ENCODE data around the gene SCRN2. TPM values are rescaled to one million over a fixed set of nuclear protein-coding genes. Genes with fewer than 3 reads are reported as not detected.

Gene SCRN2
- total RNA-seq, 1 donor from 2014 or later: 29.8 TPM

DNA sequence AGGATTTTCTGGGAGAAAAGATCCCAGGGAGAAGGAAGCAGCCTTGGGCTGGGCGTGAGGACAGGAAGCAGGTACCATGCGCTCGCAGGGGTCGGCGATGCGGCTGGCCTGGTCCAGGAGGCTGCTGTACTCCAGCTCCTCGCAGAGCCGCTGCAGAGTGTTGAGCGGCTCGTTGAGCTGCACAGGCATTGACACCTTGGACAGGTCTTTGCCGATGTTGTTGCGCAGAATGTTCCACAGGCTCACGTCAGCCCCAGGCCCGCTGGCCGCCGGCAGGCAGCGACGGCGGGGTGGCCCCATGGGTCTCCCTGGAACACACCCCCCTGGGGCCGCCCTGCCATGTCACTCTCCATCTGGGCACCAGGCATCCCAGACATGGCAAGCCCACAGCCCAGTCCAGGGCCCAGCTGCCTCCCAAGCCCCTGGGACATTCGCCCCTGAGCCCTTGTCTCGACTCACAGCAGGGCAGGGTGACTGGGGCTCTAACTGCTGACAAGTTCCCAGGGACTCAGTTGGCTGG is 27.5 kb downstream of the SCRN2 start:
- no peak overlapping the region for H3K4me3 ChIP-seq
- Mint-ChIP-seq H3K36me3 (peaks cover 9% of the 10 kb centered on the region), H3K27ac (no peak overlapping the region), H3K27me3 (ENCODE audit: insufficient read depth, low read depth) (peaks cover 4% of the 10 kb centered on the region), H3K9me3 (no peaks in the 10 kb centered on the region), H3K4me1 (peaks cover 7% of the 10 kb centered on the region), H3K4me3 (no peak overlapping the region)
- DNase-seq (ENCODE audit: low spot score): no peak
- H3K4me1 ChIP-seq: no peaks in the 10 kb centered on the region
- H4K20me1 ChIP-seq (ENCODE audit: low read depth): no peaks in the 10 kb centered on the region
- no peaks in the 10 kb centered on the region for H3K27me3 ChIP-seq
- no peak overlapping the region for H2AFZ ChIP-seq (replicated peaks)
- no peaks in the 10 kb centered on the region for H3K79me2 ChIP-seq (ENCODE audit: low read depth)
- no peak overlapping the region for H3K27ac ChIP-seq
- no peaks in the 10 kb centered on the region for H3F3A ChIP-seq (ENCODE audit: low read depth)
- no peak overlapping the region for H3K9ac ChIP-seq
- H3K4me2 ChIP-seq: no peak overlapping the region
- TF ChIP-seq, protein P1, sequence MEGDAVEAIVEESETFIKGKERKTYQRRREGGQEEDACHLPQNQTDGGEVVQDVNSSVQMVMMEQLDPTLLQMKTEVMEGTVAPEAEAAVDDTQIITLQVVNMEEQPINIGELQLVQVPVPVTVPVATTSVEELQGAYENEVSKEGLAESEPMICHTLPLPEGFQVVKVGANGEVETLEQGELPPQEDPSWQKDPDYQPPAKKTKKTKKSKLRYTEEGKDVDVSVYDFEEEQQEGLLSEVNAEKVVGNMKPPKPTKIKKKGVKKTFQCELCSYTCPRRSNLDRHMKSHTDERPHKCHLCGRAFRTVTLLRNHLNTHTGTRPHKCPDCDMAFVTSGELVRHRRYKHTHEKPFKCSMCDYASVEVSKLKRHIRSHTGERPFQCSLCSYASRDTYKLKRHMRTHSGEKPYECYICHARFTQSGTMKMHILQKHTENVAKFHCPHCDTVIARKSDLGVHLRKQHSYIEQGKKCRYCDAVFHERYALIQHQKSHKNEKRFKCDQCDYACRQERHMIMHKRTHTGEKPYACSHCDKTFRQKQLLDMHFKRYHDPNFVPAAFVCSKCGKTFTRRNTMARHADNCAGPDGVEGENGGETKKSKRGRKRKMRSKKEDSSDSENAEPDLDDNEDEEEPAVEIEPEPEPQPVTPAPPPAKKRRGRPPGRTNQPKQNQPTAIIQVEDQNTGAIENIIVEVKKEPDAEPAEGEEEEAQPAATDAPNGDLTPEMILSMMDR (IDR thresholded peaks at IDR 0.05): no peak
- TF ChIP-seq EZH2 (IDR thresholded peaks at IDR 0.05) (no peak), EZH2phosphoT487 (IDR thresholded peaks at IDR 0.05) (no peak)
- H3K9me3 ChIP-seq (ENCODE audit: low read depth): no peaks in the 10 kb centered on the region
- no peaks in the 10 kb centered on the region for H3K36me3 ChIP-seq

DNA sequence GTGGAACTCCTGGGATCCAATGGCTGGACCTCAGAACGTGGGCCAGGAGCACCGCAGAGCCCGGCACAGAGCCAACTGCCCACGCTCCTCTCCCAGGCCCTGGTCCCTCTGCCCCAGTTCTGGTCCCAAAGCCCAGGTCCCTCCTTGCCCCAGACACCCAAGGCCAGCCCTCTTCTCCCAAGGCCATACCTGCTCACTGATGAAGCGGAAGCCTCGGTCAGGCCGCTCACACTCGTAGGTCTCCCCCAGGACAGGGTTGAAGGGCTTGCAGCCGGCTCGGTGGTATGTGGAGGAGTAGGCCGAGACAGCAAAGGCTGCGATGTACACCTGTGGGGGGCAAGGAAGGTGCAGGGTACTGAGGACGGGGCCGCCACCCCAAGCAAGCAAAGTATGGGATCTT is 28.0 kb downstream of the SCRN2 start:
- Mint-ChIP-seq H3K4me1 (peaks cover 7% of the 10 kb centered on the region), H3K27me3 (ENCODE audit: insufficient read depth, low read depth) (peaks cover 4% of the 10 kb centered on the region), H3K9me3 (no peaks in the 10 kb centered on the region), H3K27ac (no peak overlapping the region), H3K4me3 (no peak overlapping the region), H3K36me3 (peaks cover 9% of the 10 kb centered on the region)
- no peaks in the 10 kb centered on the region for H3F3A ChIP-seq (ENCODE audit: low read depth)
- no peak overlapping the region for H3K4me3 ChIP-seq
- TF ChIP-seq EZH2 (IDR thresholded peaks at IDR 0.05): no peak
- no peak overlapping the region for H2AFZ ChIP-seq (replicated peaks)
- no peaks in the 10 kb centered on the region for H3K4me1 ChIP-seq
- H3K36me3 ChIP-seq: no peaks in the 10 kb centered on the region
- no peaks in the 10 kb centered on the region for H3K79me2 ChIP-seq (ENCODE audit: low read depth)
- no peaks in the 10 kb centered on the region for H3K27me3 ChIP-seq
- no peaks in the 10 kb centered on the region for H4K20me1 ChIP-seq (ENCODE audit: low read depth)
- DNase-seq (ENCODE audit: low spot score): no peak
- H3K9ac ChIP-seq: no peak overlapping the region
- H3K27ac ChIP-seq: no peak overlapping the region
- H3K4me2 ChIP-seq: no peak overlapping the region
- H3K9me3 ChIP-seq (ENCODE audit: low read depth): no peaks in the 10 kb centered on the region

DNA sequence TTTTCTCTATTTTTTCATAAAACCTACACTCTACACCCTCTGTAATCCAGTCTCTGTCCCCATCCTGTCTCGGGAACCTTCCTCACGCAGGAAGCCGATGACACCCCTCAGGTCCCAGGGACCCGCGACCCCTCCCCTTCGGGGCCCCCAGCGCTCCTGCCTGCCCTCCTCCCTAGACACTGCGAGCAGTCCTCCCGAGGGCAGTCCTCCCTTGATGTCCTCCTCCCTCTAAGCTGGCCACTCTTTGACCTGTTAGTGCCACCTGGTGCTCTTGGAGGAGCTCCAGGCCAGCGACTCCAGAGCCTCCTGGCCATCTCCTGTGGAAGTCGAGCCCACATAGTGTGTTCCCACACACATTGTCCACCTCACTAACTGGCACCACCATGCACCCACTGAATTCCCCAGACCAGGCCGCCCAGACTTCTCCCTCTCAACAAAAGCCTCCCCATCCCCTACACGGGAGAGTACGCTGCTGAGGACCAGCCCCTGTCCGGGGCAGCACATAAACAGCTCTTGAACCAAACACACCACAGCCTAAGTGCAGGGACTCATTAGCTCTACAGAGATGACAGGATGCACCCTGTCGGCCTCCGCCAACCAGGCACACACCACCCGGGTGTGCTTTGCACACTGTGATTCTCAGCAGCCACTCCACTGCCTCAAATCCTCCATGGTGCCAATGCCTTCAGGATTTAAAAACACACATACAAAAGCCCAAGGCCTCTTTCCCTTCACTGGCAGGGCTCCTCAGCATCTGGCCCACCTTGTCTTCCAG is 28.7 kb downstream of the SCRN2 start:
- Histone ChIP-seq H2AFZ (replicated peaks) (no peak overlapping the region), H4K20me1 (ENCODE audit: low read depth) (no peaks in the 10 kb centered on the region), H3K4me1 (no peaks in the 10 kb centered on the region), H3F3A (ENCODE audit: low read depth) (no peaks in the 10 kb centered on the region), H3K4me3 (no peak overlapping the region), H3K4me2 (no peak overlapping the region), H3K9ac (no peak overlapping the region), H3K9me3 (ENCODE audit: low read depth) (no peaks in the 10 kb centered on the region), H3K36me3 (no peaks in the 10 kb centered on the region), H3K27me3 (no peaks in the 10 kb centered on the region), H3K79me2 (ENCODE audit: low read depth) (no peaks in the 10 kb centered on the region), H3K27ac (no peak overlapping the region)
- no peak for DNase-seq (ENCODE audit: low spot score)
- no peaks in the 10 kb centered on the region for H3K9me3 Mint-ChIP-seq
- peaks cover 7% of the 10 kb centered on the region for H3K4me1 Mint-ChIP-seq
- H3K27ac Mint-ChIP-seq: peak overlapping the region; percentile 84
- H3K36me3 Mint-ChIP-seq: peaks cover 9% of the 10 kb centered on the region
- no peak overlapping the region for H3K4me3 Mint-ChIP-seq
- no peak for TF ChIP-seq EZH2 (IDR thresholded peaks at IDR 0.05)
- TF ChIP-seq, protein P1 (IDR thresholded peaks at IDR 0.05): no peak
- TF ChIP-seq EZH2phosphoT487 (IDR thresholded peaks at IDR 0.05): no peak
- peaks cover 9% of the 10 kb centered on the region for H3K27me3 Mint-ChIP-seq (ENCODE audit: insufficient read depth, low read depth)

DNA sequence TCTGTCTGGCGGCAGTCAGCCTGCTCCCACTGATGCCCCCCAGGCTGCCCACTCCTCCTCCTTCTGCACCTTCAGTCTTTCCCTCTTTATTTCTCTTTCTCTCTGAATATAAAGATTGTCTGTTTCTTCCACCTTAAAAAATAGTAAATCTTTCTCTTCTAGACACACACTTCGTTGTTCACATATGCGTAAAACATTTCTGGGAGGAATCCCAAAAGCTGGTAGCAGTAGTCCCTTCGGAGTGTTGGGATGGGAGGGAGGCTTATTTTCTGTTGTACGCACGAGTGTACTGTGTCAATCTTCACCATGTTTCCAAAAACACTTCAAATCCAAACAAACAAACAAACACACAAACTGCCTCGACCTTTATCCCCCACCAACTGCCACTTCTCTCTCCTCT is 29.4 kb downstream of the SCRN2 start:
- H3K36me3 ChIP-seq: no peaks in the 10 kb centered on the region
- peak overlapping the region; percentile 16 for H3K27ac Mint-ChIP-seq
- H3K27me3 ChIP-seq: no peaks in the 10 kb centered on the region
- no peak overlapping the region for H3K4me2 ChIP-seq
- no peaks in the 10 kb centered on the region for H3F3A ChIP-seq (ENCODE audit: low read depth)
- no peak for DNase-seq (ENCODE audit: low spot score)
- H3K9ac ChIP-seq: no peak overlapping the region
- peaks cover 9% of the 10 kb centered on the region for H3K27me3 Mint-ChIP-seq (ENCODE audit: insufficient read depth, low read depth)
- H3K4me3 ChIP-seq: no peak overlapping the region
- H3K9me3 Mint-ChIP-seq: no peaks in the 10 kb centered on the region
- no peaks in the 10 kb centered on the region for H3K9me3 ChIP-seq (ENCODE audit: low read depth)
- peaks cover 7% of the 10 kb centered on the region for H3K4me1 Mint-ChIP-seq
- no peak for TF ChIP-seq EZH2phosphoT487 (IDR thresholded peaks at IDR 0.05)
- TF ChIP-seq, protein P1 (IDR thresholded peaks at IDR 0.05): no peak
- no peak for TF ChIP-seq EZH2 (IDR thresholded peaks at IDR 0.05)
- peaks cover 9% of the 10 kb centered on the region for H3K36me3 Mint-ChIP-seq
- H3K79me2 ChIP-seq (ENCODE audit: low read depth): no peaks in the 10 kb centered on the region
- H3K4me3 Mint-ChIP-seq: no peak overlapping the region
- no peak overlapping the region for H3K27ac ChIP-seq
- no peaks in the 10 kb centered on the region for H4K20me1 ChIP-seq (ENCODE audit: low read depth)
- no peaks in the 10 kb centered on the region for H3K4me1 ChIP-seq
- H2AFZ ChIP-seq (replicated peaks): no peak overlapping the region
